GM10847 (cell line): ENCODE results near the gene ADORA1.

Experiments used
- POLR2A ChIP-seq: IDR thresholded peaks from 2 replicates; pipeline ENCODE4 v1.6.1; 2011; ENCODE audit not compliant: insufficient read length; ENCODE audit errors: extremely low read depth

Gene ADORA1

DNA sequence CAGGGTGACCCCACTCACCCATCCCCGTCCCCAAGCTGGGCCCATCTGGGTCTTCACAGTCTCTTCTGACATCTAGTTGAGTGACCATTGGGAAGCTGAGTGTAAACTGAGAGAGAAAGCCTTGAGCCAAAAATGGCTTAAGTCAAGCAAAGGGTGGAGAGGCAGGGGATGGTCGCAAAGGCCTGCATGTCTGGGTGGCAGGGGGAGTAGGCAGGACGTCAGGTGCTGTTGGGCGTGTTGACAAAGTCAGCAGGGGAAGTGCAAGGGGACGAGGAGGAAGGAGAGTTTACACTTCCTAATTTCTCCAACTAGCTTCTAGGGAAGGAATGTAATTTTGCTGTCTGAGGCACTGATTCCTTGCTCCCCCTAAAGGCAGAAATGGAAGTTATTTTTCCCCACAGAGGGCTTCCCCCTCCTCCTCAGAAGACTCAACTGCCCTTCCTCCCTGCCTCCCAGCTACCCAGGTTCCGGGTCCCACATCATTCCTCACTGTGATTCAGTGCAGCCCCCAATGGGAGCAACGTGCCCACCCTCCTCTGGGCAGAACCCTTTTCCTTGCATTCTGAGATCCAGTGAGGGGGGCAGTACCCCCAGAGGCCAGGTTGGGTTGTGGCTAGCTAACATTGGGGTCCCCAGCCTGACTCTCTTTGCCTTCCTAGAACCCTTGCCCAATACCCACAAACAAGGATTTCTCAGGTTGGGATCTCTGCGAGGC, 1.2 kb upstream of the ADORA1 start:
- TF ChIP-seq POLR2A = no peak

GRCh38 chr1:203126866-203127665, 460 bp upstream of the ADORA1 start:
- no peak for TF ChIP-seq POLR2A

GRCh38 chr1:203128431-203128715, 847 bp downstream of the ADORA1 start:
- no peak for TF ChIP-seq POLR2A

GRCh38 chr1:203128716-203129500, 1.4 kb downstream of the ADORA1 start:
- TF ChIP-seq POLR2A = no peak

DNA sequence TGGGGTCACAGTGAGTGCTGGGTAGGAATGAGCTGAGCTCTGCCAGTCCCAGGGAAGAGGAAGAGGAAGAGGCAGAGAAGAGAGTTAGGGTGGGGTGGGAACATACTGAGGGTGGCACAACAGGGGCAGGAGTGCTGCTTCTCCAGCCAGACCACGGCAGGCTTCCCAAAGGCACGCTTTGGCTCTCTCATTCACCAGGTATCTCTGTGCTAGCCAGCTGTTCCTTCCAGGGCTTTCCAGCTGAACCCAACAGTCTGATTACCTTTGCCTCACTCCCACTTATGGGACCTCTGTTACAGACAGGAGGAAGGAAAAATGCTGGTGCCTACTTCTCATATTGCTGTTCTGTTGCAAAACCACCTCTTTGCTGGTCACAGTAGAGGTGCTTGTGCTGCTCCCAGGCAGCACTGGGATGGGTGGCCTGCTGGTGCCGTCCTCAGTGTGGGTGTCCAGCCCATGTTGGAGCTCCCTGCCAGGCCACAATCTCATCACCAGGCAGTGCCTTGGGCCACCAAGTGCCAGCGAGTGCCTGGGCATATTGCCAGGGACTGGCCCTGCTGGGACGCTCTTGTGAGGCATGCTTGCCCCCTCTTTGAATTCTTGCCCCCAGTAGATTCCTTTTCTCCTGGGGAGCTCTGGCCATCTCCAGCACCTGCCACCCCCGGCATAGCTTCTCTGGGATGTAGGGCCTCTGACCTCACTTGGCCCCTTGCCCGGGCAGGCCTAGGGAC, 2.1 kb downstream of the ADORA1 start:
- TF ChIP-seq POLR2A = no peak

- TF ChIP-seq POLR2A = no peak
Observed at GRCh38 chr1:203130358-203130985, 2.9 kb downstream of the ADORA1 start.

DNA sequence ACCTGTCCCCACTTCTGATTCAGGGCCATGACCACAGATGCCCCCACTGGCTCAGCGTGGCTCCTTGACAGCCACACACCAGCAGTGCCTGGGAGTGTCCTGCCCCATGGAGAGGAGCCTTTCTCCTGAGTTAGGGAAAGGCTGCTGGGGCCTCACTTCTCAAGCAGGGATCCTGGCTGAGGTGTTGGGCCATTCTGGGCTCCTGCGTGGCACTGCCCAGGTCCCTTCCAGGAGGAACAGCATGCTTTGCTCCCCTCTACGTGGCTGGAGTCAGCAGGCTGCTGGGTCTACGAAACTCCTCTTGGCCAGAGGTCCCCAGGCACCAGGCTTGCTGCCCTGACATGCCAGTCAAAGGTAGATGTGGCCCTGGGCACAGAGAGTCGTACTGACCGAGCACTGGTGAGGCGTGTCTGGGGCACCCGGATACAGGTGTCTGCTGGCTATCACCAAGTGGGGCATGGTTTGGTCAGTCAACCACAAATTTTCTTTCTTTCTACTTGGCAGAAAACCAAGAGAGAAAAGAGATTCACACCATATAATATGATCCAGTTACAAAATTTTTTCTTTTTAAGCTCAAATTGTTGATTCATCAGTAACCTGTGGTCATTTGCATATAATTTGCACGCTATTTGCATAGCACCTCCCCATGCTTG, 4.1 kb downstream of the ADORA1 start:
- no peak for TF ChIP-seq POLR2A

GRCh38 chr1:203133970-203134725, 6.6 kb downstream of the ADORA1 start:
- no peak for TF ChIP-seq POLR2A

GRCh38 chr1:203135636-203136305, 8.2 kb downstream of the ADORA1 start:
- no peak for TF ChIP-seq POLR2A

GRCh38 chr1:203136409-203137042, 9.0 kb downstream of the ADORA1 start:
- no peak for TF ChIP-seq POLR2A

DNA sequence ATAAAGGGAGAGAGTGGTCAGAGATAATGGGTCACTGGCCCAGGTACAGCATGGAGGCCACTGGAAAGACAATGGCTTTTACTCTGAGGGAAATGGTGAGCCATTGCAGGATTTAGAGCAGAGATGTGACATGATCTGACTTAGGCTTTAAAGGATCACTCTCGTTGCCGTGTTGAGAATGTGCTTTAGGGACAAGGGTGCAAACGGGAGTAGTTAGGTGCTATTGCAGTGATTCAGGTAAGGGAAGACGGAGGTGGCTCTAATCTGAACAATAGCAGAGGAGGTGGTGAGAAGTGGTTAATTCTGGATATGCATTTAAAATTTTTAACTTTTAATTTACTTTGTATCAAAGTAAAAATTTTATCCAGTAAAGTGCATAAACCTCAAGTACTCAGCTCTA, 9.8 kb downstream of the ADORA1 start:
- no peak for TF ChIP-seq POLR2A

- TF ChIP-seq POLR2A = no peak
Observed at GRCh38 chr1:203138066-203138465, 10.5 kb downstream of the ADORA1 start.
